ENCODE data around the gene SGMS2. TPM values are rescaled to one million over a fixed set of nuclear protein-coding genes. Genes with fewer than 3 reads are reported as not detected.
"Not testable (repeated sequence)": the region's sequence is repeated elsewhere in the genome, so short reads cannot be mapped to it uniquely, and the experiment has no call there.

The SGMS2 gene
- total RNA-seq, 1 experiment from 2014 or later, result 13.2 TPM

- no peaks in the 10 kb centered on the region for H3K36me3 ChIP-seq
Observed at GRCh38 chr4:107915220-107915619, 90.5 kb downstream of the SGMS2 start.

DNA sequence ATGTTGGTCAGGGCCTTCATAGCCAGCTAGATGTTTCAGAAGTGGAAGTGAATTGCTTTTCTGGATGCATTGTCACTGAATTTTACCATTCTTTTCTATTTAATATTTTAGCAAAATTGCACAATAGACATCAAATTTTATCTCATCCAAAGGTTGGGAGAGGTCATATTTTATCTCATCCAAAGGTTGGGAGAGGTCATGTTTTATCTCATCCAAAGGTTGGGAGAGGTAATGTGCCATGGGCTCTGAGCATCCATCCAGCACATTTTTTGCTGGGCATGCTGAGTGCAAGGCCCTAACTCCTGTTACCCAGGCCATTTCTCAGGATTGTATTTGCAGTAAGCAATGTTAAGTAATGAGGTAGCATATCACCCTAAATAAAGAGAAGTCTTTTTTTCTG, 91.9 kb downstream of the SGMS2 start:
- H3K4me3 ChIP-seq, result no peak overlapping the region
- H3K27me3 ChIP-seq, result no peaks in the 10 kb centered on the region
- no peak for DNase-seq
- no peaks in the 10 kb centered on the region for H3K9me3 ChIP-seq
- H3K36me3 ChIP-seq, result no peaks in the 10 kb centered on the region

More at GRCh38 chr4:107915220-107915619, 90.5 kb downstream of the SGMS2 start:
- Histone ChIP-seq H3K27me3 (no peaks in the 10 kb centered on the region), H3K9me3 (no peaks in the 10 kb centered on the region), H3K4me3 (no peak overlapping the region)
- DNase-seq, result no peak

DNA sequence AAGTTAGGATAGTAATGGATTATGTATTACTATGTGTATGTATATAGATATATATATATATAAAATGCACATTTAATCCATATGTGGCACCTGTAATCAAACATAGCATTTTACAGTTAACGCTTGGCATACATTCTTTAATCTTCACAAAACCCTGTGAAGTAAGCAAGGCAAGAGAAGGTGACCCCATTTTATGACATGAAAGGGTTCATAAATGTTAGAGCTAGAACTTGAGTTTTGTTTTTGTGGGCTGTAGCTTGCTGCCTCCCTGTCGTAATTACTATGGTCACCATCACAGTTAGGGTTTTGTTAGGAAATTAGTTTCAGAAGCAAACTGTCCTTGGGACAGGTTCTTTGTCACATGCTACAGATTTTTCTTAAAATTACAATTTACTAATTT, 92.8 kb downstream of the SGMS2 start:
- H3K4me3 ChIP-seq, result no peak overlapping the region
- no peak for DNase-seq
- no peaks in the 10 kb centered on the region for H3K27me3 ChIP-seq
- H3K9me3 ChIP-seq, result no peaks in the 10 kb centered on the region
- no peaks in the 10 kb centered on the region for H3K36me3 ChIP-seq

GRCh38 chr4:107922486-107923473, 98.0 kb downstream of the SGMS2 start:
- no peaks in the 10 kb centered on the region for H3K9me3 ChIP-seq
- H3K27me3 ChIP-seq, result no peaks in the 10 kb centered on the region
- H3K36me3 ChIP-seq, result no peaks in the 10 kb centered on the region
- no peak overlapping the region for H3K4me3 ChIP-seq
- DNase-seq, result no peak

GRCh38 chr4:107925713-107926112, 101.0 kb downstream of the SGMS2 start:
- not testable (repeated sequence) for H3K36me3 ChIP-seq, H3K27me3 ChIP-seq, DNase-seq, H3K4me3 ChIP-seq, H3K9me3 ChIP-seq

GRCh38 chr4:107926875-107927274, 102.1 kb downstream of the SGMS2 start:
- H3K36me3 ChIP-seq, DNase-seq, H3K4me3 ChIP-seq, H3K27me3 ChIP-seq, H3K9me3 ChIP-seq: not testable (repeated sequence)

- Histone ChIP-seq H3K9me3 (no peaks in the 10 kb centered on the region), H3K27me3 (no peaks in the 10 kb centered on the region)
Observed at GRCh38 chr4:107930821-107931774, 106.4 kb downstream of the SGMS2 start, which contains the start of gene CYP2U1. TSS of gene CYP2U1 (plus strand) at chr4:107931549. CDS start at chr4:107931644, 95 bp downstream.

DNA sequence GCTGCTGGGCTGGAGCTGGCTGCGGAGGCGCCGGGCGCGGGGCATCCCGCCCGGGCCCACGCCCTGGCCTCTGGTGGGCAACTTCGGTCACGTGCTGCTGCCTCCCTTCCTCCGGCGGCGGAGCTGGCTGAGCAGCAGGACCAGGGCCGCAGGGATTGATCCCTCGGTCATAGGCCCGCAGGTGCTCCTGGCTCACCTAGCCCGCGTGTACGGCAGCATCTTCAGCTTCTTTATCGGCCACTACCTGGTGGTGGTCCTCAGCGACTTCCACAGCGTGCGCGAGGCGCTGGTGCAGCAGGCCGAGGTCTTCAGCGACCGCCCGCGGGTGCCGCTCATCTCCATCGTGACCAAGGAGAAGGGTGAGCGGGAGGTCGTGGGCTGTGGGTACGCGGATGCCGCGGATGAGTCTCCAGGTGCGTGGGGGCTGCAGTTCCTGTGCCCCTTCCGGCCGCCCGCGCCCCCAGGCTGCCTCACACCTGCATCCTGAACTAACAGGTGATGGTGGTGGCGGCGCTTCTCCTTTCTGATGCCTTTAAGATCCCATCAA, 107.1 kb downstream of the SGMS2 start:
- H3K27me3 ChIP-seq, result no peaks in the 10 kb centered on the region
- no peak for DNase-seq
- H3K9me3 ChIP-seq, result no peaks in the 10 kb centered on the region
- H3K36me3 ChIP-seq, result no peaks in the 10 kb centered on the region
- H3K4me3 ChIP-seq, result peak overlapping the region; percentile 57

More at GRCh38 chr4:107930821-107931774, 106.4 kb downstream of the SGMS2 start, which contains the start of gene CYP2U1:
- Histone ChIP-seq H3K4me3 (peak within 1 kb of the TSS; percentile 57), H3K36me3 (no peaks in the 10 kb centered on the region)
- peak; percentile 77 for DNase-seq

GRCh38 chr4:107935246-107935645, 110.5 kb downstream of the SGMS2 start:
- no peaks in the 10 kb centered on the region for H3K36me3 ChIP-seq
- no peak for DNase-seq
- H3K27me3 ChIP-seq, result no peaks in the 10 kb centered on the region
- no peak overlapping the region for H3K4me3 ChIP-seq
- H3K9me3 ChIP-seq, result no peaks in the 10 kb centered on the region

- H3K4me3 ChIP-seq, result no peak overlapping the region
- no peaks in the 10 kb centered on the region for H3K9me3 ChIP-seq
- no peaks in the 10 kb centered on the region for H3K27me3 ChIP-seq
- H3K36me3 ChIP-seq, result no peaks in the 10 kb centered on the region
- no peak for DNase-seq
Observed at GRCh38 chr4:107937040-107937439, 112.3 kb downstream of the SGMS2 start.

DNA sequence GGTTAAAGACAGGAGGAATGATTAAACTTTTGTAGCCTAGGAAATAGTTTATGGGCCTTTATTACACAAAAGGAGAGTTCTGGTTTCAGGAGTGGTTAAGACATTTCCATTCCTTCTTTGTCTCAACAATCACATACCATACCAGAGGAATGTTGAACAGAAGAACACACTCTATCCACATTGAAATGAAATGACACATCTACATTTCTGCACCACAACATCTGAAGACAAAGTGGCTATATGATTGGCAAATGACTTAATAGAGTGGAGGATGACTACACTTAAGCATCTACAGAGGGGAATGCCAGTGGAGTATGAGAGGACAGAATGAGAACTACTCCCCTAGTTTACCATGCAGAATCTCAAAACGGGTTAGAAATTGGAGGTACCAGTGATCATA, 114.6 kb downstream of the SGMS2 start:
- Histone ChIP-seq H3K36me3 (no peaks in the 10 kb centered on the region), H3K4me3 (no peak overlapping the region), H3K9me3 (no peaks in the 10 kb centered on the region), H3K27me3 (no peaks in the 10 kb centered on the region)
- no peak for DNase-seq

GRCh38 chr4:107945809-107946208, 121.1 kb downstream of the SGMS2 start:
- Histone ChIP-seq H3K27me3 (no peaks in the 10 kb centered on the region), H3K4me3 (no peak overlapping the region), H3K36me3 (no peaks in the 10 kb centered on the region), H3K9me3 (no peaks in the 10 kb centered on the region)
- DNase-seq, result no peak

DNA sequence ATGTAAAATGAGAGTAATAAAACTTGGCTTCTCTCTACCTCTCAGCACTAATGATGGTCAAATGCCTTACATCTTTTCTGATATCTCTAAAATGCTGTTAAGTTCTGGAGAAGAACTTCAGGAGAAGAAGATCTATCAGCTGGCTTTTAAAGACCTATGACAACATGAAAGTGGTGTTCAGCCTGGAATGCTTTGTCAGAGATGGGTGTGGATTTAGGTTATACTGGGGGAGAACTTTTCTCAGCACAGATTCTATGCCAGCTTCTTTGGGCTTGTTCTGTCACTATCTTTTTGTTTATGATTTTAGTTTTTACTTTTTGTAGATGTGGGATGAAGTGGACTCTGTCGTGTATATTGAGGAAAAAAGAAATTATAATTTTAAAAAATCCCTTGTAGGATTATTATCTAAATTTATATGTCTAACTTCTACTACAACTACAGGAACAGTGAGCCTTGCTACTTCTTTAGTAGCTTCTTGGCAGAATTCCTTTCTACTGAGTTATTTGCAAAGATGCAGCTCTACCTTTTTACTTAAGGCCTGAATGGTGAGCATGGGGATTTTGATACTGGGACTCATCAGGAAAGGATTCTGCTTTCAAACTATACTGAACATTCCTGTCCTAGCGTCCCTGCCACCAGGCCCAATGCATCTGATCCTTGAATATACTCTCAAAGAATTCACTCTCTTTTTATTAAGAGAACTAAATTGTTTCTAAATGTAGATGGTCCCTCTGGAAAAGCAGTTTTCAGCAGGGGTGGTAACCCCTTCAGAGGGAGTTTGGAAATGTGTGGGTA, 126.2 kb downstream of the SGMS2 start:
- Histone ChIP-seq H3K27me3 (no peaks in the 10 kb centered on the region), H3K9me3 (no peaks in the 10 kb centered on the region), H3K36me3 (no peaks in the 10 kb centered on the region), H3K4me3 (no peak overlapping the region)
- DNase-seq, result no peak

DNA sequence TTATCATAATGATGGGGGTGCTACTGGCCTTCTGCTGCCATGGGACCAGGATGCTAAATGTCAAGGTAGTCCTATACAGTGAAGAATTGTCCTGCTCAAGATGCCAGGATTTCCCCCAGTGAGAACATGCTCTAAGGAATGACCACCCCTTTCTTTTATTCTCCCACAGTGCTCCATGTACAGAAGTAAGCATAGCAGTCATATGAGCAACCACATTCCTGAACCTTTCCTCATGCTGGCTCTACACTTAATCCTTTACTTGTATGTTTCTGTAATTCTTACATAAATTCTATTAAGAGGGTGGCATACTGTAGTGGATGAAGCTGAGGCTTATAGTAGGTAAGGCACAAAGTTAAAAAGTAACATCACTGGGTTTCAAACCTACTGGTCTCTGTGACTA, 126.8 kb downstream of the SGMS2 start:
- H3K27me3 ChIP-seq, result no peaks in the 10 kb centered on the region
- no peaks in the 10 kb centered on the region for H3K9me3 ChIP-seq
- H3K4me3 ChIP-seq, result no peak overlapping the region
- DNase-seq, result no peak
- no peaks in the 10 kb centered on the region for H3K36me3 ChIP-seq

GRCh38 chr4:107956011-107956410, 131.3 kb downstream of the SGMS2 start:
- Histone ChIP-seq H3K27me3 (no peaks in the 10 kb centered on the region), H3K9me3 (no peaks in the 10 kb centered on the region), H3K36me3 (no peaks in the 10 kb centered on the region), H3K4me3 (no peak overlapping the region)
- DNase-seq, result no peak
